HG03196 (cell line): Measurements from ENCODE around the gene TTI1.
"Not testable (repeated sequence)": the region's sequence is repeated elsewhere in the genome, so short reads cannot be mapped to it uniquely, and the experiment has no call there.

Source experiments
- ATAC-seq: cut with Tn5 transposase; IDR thresholded peaks from one replicate; pipeline ENCODE4 v1.9.1; 2021; ENCODE audit not compliant: unreplicated experiment

TTI1 gene

GRCh38 chr20:38012332-38012731 is 20.9 kb downstream of the TTI1 start:
- no peak for ATAC-seq

- no peak for ATAC-seq
Measured at GRCh38 chr20:38011696-38012095, 21.6 kb downstream of the TTI1 start.

- not testable (repeated sequence) for ATAC-seq
Measured at GRCh38 chr20:38009416-38009815, 23.8 kb downstream of the TTI1 start.

- no peak for ATAC-seq
Measured at GRCh38 chr20:38008233-38008944, 24.9 kb downstream of the TTI1 start.

DNA sequence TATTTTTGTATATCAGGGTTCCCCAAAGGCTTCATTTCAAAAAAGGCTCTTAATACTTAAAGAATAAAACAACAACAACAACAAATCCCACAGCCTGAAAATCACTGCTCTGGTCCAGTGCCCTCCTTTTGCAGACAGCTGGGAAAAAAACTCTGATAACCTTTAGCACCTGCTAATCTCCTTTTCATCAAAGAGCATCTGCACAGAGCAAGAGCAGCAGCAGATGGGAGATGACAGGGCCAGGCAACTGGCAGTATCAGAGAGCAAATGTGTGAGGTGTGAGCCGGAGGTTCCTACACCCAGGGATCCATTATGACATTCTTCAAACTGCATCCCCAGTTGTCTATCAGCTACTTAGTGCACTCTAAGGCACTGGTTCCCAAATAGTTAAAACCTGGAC is 25.7 kb downstream of the TTI1 start:
- no peak for ATAC-seq

- ATAC-seq, result no peak
Measured at GRCh38 chr20:38005903-38006302, 27.4 kb downstream of the TTI1 start.

DNA sequence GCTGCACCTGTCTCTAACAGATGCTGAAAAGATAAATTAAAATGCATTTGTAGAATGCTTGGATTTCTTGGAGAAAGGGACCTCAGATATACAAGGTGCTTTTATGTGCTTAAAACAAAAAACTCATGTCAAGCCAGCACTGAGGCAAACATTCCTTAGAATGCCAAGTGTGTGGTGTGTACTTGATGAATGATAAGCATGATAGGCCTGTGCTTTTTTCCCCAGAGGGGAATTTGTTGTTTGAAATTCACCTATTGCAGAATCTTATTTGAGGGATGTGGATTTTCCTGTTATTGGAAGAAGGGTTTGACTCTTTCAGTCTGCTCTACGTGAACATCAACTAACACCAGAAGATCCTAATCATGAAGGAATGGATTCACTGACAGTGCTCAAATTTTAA is 28.8 kb downstream of the TTI1 start:
- ATAC-seq, result no peak

DNA sequence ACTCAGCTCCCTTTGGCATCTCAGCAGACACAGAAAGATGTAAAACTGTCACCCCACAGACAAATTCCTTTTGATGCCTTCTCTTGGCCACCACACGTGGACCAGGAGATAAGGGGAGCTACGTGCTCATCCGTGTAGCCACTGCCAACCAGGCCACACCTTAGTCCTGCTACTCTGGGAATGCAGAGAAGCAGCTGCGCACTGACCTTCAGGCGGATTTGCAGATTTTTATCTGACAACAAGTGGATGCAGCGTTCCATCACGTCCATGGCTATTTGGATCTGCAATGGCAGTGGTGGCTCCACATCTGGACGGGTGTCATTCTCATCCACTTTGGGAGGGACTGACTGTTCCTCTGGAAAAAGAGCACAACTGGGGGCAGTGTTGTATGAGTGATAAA is 30.8 kb downstream of the TTI1 start:
- no peak for ATAC-seq

GRCh38 chr20:38001981-38002380 is 31.3 kb downstream of the TTI1 start:
- ATAC-seq, result no peak

DNA sequence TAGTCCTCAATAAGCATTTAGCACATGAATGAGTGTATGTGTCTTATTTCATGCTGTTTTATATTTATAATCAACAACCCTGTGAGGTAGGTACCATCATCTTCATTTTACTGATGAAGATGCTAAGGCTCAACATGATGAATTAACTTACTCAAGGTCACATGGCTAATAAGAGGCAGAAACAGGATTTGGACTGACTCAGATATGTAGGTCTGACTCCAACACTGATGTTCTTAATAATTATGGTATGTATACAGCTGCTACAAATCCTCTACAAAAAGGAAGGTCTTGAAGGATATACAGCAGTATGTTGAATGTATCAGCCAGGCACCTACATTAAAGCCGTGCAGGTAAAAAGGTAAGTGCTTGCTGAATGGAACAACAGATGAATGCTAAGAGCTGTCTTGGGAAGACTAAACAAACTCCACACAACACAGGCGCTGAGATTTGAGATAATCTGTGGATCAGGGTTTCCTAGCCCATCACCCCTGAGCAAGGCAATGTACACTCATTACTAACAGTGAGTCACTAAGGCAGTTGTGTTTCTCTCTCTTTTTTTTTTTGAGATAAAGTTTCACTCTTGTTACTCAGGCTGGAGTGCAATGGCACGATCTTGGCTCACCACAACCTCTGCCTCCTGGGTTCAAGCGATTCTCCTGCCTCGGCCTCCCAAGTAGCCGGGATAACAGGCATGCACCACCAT is 31.9 kb downstream of the TTI1 start:
- no peak for ATAC-seq

GRCh38 chr20:38000293-38000692 is 33.0 kb downstream of the TTI1 start:
- no peak for ATAC-seq

GRCh38 chr20:37999526-38000263 is 33.6 kb downstream of the TTI1 start:
- no peak for ATAC-seq

- ATAC-seq, result no peak
Measured at GRCh38 chr20:37997516-37997915, 35.7 kb downstream of the TTI1 start.

GRCh38 chr20:37995856-37996605 is 37.2 kb downstream of the TTI1 start:
- no peak for ATAC-seq

- ATAC-seq, result no peak
Measured at GRCh38 chr20:37994512-37994911, 38.7 kb downstream of the TTI1 start.

DNA sequence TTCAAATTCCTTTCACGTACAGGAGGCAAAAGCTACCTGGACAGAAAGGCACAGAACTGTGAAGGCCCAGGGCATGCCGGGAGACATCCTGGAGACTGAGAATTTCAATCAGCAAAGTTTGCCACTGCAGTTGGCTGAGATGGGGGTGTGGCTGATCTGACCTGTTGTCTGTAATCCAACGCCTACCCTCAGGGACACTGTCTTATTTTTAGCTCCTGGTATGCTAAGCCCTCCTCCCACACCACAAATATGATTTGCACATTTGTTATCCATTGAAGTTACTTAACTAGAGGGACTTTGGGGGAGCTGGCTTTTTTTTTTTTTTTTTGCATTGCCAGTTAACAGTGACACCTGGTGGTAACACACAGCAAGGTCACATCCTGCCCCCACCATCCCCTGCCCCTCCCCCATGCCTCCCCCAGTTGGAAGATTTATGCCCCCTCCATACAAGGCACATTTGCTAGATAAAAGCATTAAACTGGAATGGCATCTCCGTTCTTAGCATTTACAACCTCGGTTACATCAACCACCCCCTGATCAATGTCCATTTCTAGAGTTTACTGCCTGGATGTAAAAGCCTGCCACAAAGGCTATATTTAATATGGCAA is 40.4 kb downstream of the TTI1 start:
- ATAC-seq, result no peak

GRCh38 chr20:37991908-37992307 is 41.3 kb downstream of the TTI1 start:
- ATAC-seq, result no peak

GRCh38 chr20:37991157-37991866 is 41.9 kb downstream of the TTI1 start:
- no peak for ATAC-seq

GRCh38 chr20:37990571-37991151 is 42.6 kb downstream of the TTI1 start:
- peak; percentile 76 for ATAC-seq
